ENCODE results near the gene RPGRIP1L. TPM values are rescaled to one million over a fixed set of nuclear protein-coding genes. Genes with fewer than 3 reads are reported as not detected.

Gene RPGRIP1L
- total RNA-seq, 1 donor from 2014 or later: 23.2 TPM

- Mint-ChIP-seq H3K27me3 (ENCODE audit: insufficient read depth, low read depth) (no peaks in the 10 kb centered on the region), H3K36me3 (peaks cover 2% of the 10 kb centered on the region), H3K9me3 (no peaks in the 10 kb centered on the region), H3K4me3 (no peak overlapping the region), H3K27ac (no peak overlapping the region), H3K4me1 (no peaks in the 10 kb centered on the region)
- Histone ChIP-seq H3K79me2 (ENCODE audit: low read depth) (no peaks in the 10 kb centered on the region), H3K4me3 (no peak overlapping the region), H4K20me1 (ENCODE audit: low read depth) (no peaks in the 10 kb centered on the region), H3K4me2 (no peak overlapping the region), H3F3A (ENCODE audit: low read depth) (no peaks in the 10 kb centered on the region), H3K27ac (no peak overlapping the region), H3K36me3 (no peaks in the 10 kb centered on the region), H3K4me1 (peaks cover 6% of the 10 kb centered on the region), H3K9me3 (ENCODE audit: low read depth) (no peaks in the 10 kb centered on the region), H3K9ac (no peak overlapping the region), H3K27me3 (no peaks in the 10 kb centered on the region), H2AFZ (replicated peaks) (no peak overlapping the region)
- no peak for TF ChIP-seq EZH2 (IDR thresholded peaks at IDR 0.05)
- TF ChIP-seq EZH2phosphoT487 (IDR thresholded peaks at IDR 0.05): no peak
- TF ChIP-seq CTCF (IDR thresholded peaks at IDR 0.05): no peak
- no peak for DNase-seq (ENCODE audit: low spot score)
These were observed 30.5 kb downstream of the RPGRIP1L start for GRCh38 chr16:53673189-53673588.

GRCh38 chr16:53672461-53672860 lies 31.2 kb downstream of the RPGRIP1L start:
- no peak overlapping the region for H3K4me2 ChIP-seq
- no peaks in the 10 kb centered on the region for H3K9me3 ChIP-seq (ENCODE audit: low read depth)
- no peaks in the 10 kb centered on the region for H3K27me3 ChIP-seq
- no peak for TF ChIP-seq EZH2 (IDR thresholded peaks at IDR 0.05)
- TF ChIP-seq EZH2phosphoT487 (IDR thresholded peaks at IDR 0.05): no peak
- TF ChIP-seq CTCF (IDR thresholded peaks at IDR 0.05): no peak
- no peaks in the 10 kb centered on the region for H3K36me3 ChIP-seq
- no peaks in the 10 kb centered on the region for H3K4me1 Mint-ChIP-seq
- H3K79me2 ChIP-seq (ENCODE audit: low read depth): no peaks in the 10 kb centered on the region
- H3F3A ChIP-seq (ENCODE audit: low read depth): no peaks in the 10 kb centered on the region
- no peak overlapping the region for H3K4me3 Mint-ChIP-seq
- H4K20me1 ChIP-seq (ENCODE audit: low read depth): no peaks in the 10 kb centered on the region
- no peak for DNase-seq (ENCODE audit: low spot score)
- peaks cover 2% of the 10 kb centered on the region for H3K36me3 Mint-ChIP-seq
- no peak overlapping the region for H3K27ac Mint-ChIP-seq
- no peak overlapping the region for H3K27ac ChIP-seq
- no peaks in the 10 kb centered on the region for H3K27me3 Mint-ChIP-seq (ENCODE audit: insufficient read depth, low read depth)
- no peak overlapping the region for H3K9ac ChIP-seq
- no peak overlapping the region for H2AFZ ChIP-seq (replicated peaks)
- no peak overlapping the region for H3K4me3 ChIP-seq
- no peaks in the 10 kb centered on the region for H3K9me3 Mint-ChIP-seq
- H3K4me1 ChIP-seq: peaks cover 6% of the 10 kb centered on the region

GRCh38 chr16:53668869-53669268 lies 34.8 kb downstream of the RPGRIP1L start:
- Mint-ChIP-seq H3K36me3 (peaks cover 2% of the 10 kb centered on the region), H3K4me1 (no peaks in the 10 kb centered on the region), H3K27ac (no peak overlapping the region), H3K9me3 (no peaks in the 10 kb centered on the region), H3K4me3 (no peak overlapping the region), H3K27me3 (ENCODE audit: insufficient read depth, low read depth) (no peaks in the 10 kb centered on the region)
- TF ChIP-seq EZH2phosphoT487 (IDR thresholded peaks at IDR 0.05) (no peak), EZH2 (IDR thresholded peaks at IDR 0.05) (no peak), CTCF (IDR thresholded peaks at IDR 0.05) (no peak)
- DNase-seq (ENCODE audit: low spot score): no peak
- no peak overlapping the region for H3K9ac ChIP-seq
- H3K4me3 ChIP-seq: no peak overlapping the region
- no peaks in the 10 kb centered on the region for H3K9me3 ChIP-seq (ENCODE audit: low read depth)
- no peaks in the 10 kb centered on the region for H3F3A ChIP-seq (ENCODE audit: low read depth)
- H3K27ac ChIP-seq: no peak overlapping the region
- no peaks in the 10 kb centered on the region for H3K27me3 ChIP-seq
- H3K4me1 ChIP-seq: peaks cover 6% of the 10 kb centered on the region
- H2AFZ ChIP-seq (replicated peaks): no peak overlapping the region
- H3K79me2 ChIP-seq (ENCODE audit: low read depth): no peaks in the 10 kb centered on the region
- H3K36me3 ChIP-seq: no peaks in the 10 kb centered on the region
- H3K4me2 ChIP-seq: no peak overlapping the region
- no peaks in the 10 kb centered on the region for H4K20me1 ChIP-seq (ENCODE audit: low read depth)
